Activated T-helper 1 cell treated with anti-CD3 and anti-CD28 coated beads, Interleukin-12 subunit alpha, Interleukin-12 subunit beta, Interleukin-2, Interleukin-4 antibody, amounts not matched to agents 30 ng/mL and 10 ng/mL and 1 ng/mL, durations not matched to agents 14 hours and 24 hours and 36 hours (primary cell): ENCODE results near the gene NLN. TPM values are rescaled to one million over a fixed set of nuclear protein-coding genes. Genes with fewer than 3 reads are reported as not detected.
"Not testable (repeated sequence)": the region's sequence is repeated elsewhere in the genome, so short reads cannot be mapped to it uniquely, and the experiment has no call there.

Experiments used
- DNase-seq: peaks from one replicate; pipeline ENCODE4 v3.0.0; 2021; ENCODE audit warnings: low spot score
- H3K27ac Mint-ChIP-seq: one replicate; pipeline ENCODE4 v1.8.0; 2021; ENCODE audit warnings: mild to moderate bottlenecking, mixed read lengths
- H3K27me3 Mint-ChIP-seq: one replicate; pipeline ENCODE4 v1.8.0; 2022; ENCODE audit warnings: mild to moderate bottlenecking, moderate library complexity, mixed read lengths; ENCODE audit not compliant: insufficient read depth
- H3K36me3 Mint-ChIP-seq: one replicate; pipeline ENCODE4 v1.8.0; 2021; ENCODE audit warnings: low read depth, mixed read lengths
- H3K4me1 Mint-ChIP-seq: one replicate; pipeline ENCODE4 v1.8.0; 2021; ENCODE audit warnings: low read depth, mixed read lengths
- H3K4me3 Mint-ChIP-seq: one replicate; pipeline ENCODE4 v1.8.0; 2021; ENCODE audit warnings: mild to moderate bottlenecking, moderate library complexity, mixed read lengths
- H3K9me3 Mint-ChIP-seq: one replicate; pipeline ENCODE4 v1.8.0; 2021; ENCODE audit warnings: mixed read lengths
- intact Hi-C: fragments of 100-400 bp; cut with micrococcal nuclease; formaldehyde crosslinking; loops from one replicate; pipeline ENCODE4 v1.15.1; 2024
- total RNA-seq: library from RNA; stranded (reverse); gene quantifications from 2 replicates; pipeline ENCODE4 v1.2.3, GENCODE V29; 2022

NLN gene
- total RNA-seq, 1 donor from 2014 or later, result 24.4 TPM

DNA sequence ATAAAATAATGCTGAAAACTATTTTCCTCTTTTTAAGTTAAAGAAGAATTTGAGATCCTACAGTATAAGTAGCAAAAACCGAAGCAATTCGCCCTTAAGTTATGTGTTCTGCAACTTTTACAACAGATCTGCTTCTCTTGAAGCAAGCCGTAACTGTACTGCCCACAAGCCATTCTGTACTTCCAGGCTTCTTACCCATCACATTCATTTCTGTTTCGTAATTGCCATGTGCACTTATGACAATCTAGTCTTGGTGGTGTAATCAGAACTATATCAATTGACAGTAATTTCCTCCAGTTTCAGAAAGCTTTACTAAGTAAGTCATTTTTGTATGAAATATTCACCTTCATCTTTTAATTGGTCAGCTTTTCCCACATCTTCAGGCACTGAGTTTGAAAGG is 13.9 kb upstream of the NLN start:
- no peak for DNase-seq
- H3K36me3 Mint-ChIP-seq, result peaks cover 22% of the 10 kb centered on the region
- H3K4me3 Mint-ChIP-seq, result no peak overlapping the region
- peaks cover 8% of the 10 kb centered on the region for H3K4me1 Mint-ChIP-seq
- H3K27me3 Mint-ChIP-seq, result no peaks in the 10 kb centered on the region
- no peaks in the 10 kb centered on the region for H3K9me3 Mint-ChIP-seq
- no peak overlapping the region for H3K27ac Mint-ChIP-seq
- intact Hi-C loops, result no loop called here

DNA sequence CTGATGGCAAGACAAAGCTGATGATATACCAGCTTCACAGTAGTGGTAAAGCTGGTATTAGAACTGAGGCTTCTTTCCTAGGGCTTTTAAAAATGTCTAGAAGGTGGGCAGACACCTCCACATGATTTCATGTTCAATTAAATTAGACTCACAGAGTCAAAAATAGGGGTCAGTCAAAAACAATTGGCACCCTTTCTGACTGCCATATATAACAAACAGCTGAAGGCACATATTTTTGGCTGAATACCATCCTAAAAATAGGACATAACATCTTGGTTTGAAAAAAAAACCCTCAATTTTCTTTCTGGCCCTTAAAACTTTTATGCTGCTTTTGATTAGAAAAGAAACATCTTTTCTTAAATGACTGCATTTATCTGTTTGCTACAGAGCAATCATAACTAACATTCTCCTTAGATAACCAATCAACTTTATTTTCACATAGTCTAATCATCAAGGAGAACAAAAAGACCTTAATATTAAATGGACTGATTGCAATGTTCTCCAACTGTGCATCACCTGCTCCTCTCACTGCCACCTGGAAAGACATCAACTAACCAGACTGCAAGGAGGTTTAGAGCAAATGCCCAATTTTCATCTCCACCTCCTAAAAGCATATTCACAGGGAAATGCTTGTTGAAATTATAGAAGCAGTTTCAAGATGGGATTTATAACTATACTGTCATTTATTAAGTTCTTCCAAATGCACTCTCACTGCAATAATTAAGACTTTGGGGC is 3.3 kb upstream of the NLN start:
- no peak overlapping the region for H3K27ac Mint-ChIP-seq
- H3K27me3 Mint-ChIP-seq, result no peaks in the 10 kb centered on the region
- H3K9me3 Mint-ChIP-seq, result no peaks in the 10 kb centered on the region
- no peak overlapping the region for H3K4me3 Mint-ChIP-seq
- intact Hi-C loops, result no loop called here
- no peak for DNase-seq
- peaks cover 29% of the 10 kb centered on the region for H3K4me1 Mint-ChIP-seq
- peaks cover 15% of the 10 kb centered on the region for H3K36me3 Mint-ChIP-seq

DNA sequence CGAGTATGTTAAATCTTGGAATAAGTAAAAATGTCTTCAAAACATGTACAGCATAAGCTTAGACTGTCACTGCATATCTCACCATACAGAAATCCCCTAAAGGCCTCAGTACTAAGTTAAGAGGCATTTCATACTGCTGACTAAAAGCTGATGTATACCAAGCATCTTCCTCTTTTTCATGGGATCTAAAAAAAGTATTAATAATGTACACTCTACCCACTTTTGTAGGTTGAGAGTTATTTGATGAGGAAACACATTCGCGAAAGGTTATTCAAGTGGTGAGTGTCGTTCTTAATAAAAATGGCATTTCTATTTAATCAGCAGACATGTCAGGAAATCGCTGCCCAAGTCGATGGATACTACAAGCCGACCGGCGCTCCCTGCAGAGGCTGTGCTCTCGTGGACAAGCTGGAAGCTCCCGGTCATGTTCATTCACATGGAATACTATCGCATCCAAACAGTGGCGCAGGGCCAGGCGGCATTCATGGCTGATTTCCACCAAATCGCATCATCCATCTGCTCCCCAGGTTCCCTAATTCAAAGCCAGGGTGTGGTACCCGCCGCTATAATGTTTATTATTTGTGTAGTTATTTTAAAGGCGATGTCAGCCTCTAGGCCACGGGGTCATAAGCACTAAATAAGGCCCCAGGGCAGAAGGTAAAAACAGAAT is 820 bp upstream of the NLN start:
- peak; percentile 5 for DNase-seq
- Mint-ChIP-seq H3K4me3 (peak overlapping the region; percentile 92), H3K4me1 (peaks cover 34% of the 10 kb centered on the region), H3K36me3 (peaks cover 9% of the 10 kb centered on the region), H3K9me3 (no peaks in the 10 kb centered on the region), H3K27ac (peak overlapping the region; percentile 92), H3K27me3 (no peaks in the 10 kb centered on the region)
- intact Hi-C loops, result loop anchor here (2.0 to 10.0 kb wide), 4 partner anchors 56 to 1104 kb away; no protein-coding TSS in a partner anchor

DNA sequence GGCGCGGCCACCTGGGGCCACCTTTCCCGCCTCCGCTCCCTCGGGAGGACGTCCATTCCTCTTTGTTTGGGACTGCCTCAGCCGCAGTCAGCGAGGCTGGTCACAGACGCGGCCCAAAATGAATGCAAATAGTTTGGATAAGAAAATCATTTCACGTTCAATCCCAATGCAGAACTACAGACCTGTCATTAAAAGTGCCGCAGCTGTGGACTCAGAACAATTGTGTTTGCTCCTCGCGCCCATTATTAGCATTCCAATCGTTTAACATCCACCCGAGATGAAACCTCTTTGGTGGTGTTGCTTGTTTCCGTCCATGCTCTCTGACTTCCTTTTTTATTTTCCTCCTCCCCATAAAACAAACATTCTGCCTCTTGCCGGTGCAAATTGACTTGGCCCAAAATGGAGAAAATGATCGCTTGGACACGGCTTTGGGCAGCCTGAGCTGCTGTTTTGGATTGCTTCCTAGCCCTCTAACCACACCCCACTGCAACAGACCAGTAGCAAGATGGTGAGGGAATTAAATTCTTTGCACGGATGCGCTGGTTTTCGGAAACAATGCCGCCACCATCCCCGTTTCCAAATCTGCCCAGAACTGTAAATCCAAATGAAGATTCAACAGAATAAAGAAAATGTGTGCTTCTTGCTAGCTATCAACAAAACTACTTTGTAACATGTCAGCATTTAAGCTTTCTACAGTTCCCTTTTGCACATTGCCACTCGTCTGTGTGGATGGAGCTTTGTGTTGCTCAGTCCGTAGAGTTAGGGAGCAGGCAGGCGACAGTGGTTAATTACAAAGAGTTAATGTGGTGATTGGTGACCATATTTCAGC is 784 bp downstream of the NLN start:
- DNase-seq, result no peak
- H3K9me3 Mint-ChIP-seq, result no peaks in the 10 kb centered on the region
- H3K36me3 Mint-ChIP-seq, result peaks cover 9% of the 10 kb centered on the region
- H3K4me1 Mint-ChIP-seq, result peaks cover 34% of the 10 kb centered on the region
- H3K4me3 Mint-ChIP-seq, result peak overlapping the region; percentile 95
- intact Hi-C loops, result loop anchor here (1.0 to 10.0 kb wide), 8 partner anchors 55 to 1102 kb away; partner anchors contain the start of genes CENPK, PPWD1, SREK1 and TRIM23
- peak overlapping the region; percentile 87 for H3K27ac Mint-ChIP-seq
- H3K27me3 Mint-ChIP-seq, result no peaks in the 10 kb centered on the region

DNA sequence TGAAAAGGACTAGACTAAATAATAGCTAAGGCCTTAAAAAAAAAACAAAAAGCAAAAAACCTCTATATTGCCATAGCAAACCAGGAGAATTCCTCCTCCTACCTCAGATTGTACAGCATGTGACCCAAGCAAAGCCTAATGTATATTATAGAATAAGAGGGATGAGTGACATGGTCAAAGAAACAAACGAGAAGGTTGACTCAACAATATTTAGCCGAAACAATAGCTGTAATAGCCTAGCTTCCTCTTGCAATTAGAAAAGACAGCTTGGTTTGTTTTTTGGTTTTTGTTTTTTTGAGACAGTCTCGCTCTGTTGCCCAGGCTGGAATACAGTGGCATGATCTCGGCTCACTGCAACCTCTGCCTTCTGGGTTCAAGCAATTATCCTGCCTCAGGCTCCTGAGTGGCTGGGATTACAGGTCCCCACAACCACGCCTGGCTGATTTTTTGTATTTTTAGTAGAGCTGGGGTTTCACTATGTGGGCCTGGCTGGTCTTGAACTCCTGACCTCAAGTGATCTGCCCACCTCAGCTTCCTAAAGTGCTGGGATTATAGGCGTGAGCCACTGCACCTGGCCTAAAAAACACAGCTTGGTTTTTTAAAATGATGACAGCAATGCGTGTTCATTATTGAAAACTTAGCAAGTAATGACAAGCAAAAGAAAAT is 5.6 kb downstream of the NLN start:
- Mint-ChIP-seq H3K27me3 (no peaks in the 10 kb centered on the region), H3K36me3 (no peaks in the 10 kb centered on the region), H3K9me3 (no peaks in the 10 kb centered on the region), H3K4me3 (no peak overlapping the region), H3K4me1 (peaks cover 12% of the 10 kb centered on the region), H3K27ac (no peak overlapping the region)
- intact Hi-C loops, result loop anchor here (10.0 kb wide), 1 partner anchor 1097 kb away; no protein-coding TSS in a partner anchor
- DNase-seq, result no peak

DNA sequence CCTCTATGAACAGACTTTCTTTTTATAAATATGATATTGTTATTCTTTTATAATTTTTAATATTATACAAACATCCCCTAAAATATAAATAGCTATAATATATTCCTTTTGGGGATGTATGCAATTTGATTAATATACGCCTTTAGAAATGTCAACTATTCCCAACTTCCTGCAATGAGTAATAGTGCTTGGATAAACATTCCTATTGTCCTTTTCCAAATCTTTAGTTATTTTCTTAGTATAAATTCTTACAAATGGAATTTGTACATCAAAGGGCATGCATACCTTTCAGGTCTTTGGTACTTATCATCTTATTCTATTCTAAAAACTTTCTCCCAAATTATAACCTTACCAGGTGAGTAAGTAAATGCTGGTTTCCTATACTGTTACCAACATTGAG is 6.2 kb downstream of the NLN start:
- Mint-ChIP-seq H3K9me3 (no peaks in the 10 kb centered on the region), H3K4me3 (no peak overlapping the region), H3K27ac (no peak overlapping the region), H3K36me3 (no peaks in the 10 kb centered on the region), H3K4me1 (peaks cover 7% of the 10 kb centered on the region), H3K27me3 (no peaks in the 10 kb centered on the region)
- intact Hi-C loops, result loop anchor here (10.0 kb wide), 1 partner anchor 1097 kb away; no protein-coding TSS in a partner anchor
- no peak for DNase-seq

DNA sequence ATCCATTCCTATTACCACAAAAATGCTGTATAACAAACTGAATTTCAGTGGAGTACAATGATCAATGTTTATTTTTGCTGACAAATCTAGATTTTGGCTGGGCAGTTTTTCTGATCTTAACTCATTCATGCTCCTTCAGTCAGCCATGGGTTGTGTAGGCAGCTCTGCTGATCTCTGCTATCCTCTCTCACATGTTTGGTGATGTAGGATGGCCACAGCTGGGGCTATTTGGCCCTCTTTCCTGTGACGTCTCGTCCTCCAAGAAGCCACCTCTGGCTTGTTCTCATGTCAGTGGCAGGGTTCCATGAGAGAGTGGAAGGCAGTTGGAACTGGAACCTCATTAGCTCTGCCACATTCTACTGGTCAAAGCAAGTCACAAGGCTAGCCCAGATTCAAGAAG is 8.9 kb downstream of the NLN start:
- H3K36me3 Mint-ChIP-seq, result no peaks in the 10 kb centered on the region
- no peak overlapping the region for H3K27ac Mint-ChIP-seq
- no peaks in the 10 kb centered on the region for H3K27me3 Mint-ChIP-seq
- H3K4me1 Mint-ChIP-seq, result no peaks in the 10 kb centered on the region
- no peak overlapping the region for H3K4me3 Mint-ChIP-seq
- no peak for DNase-seq
- no peaks in the 10 kb centered on the region for H3K9me3 Mint-ChIP-seq
- intact Hi-C loops, result no loop called here

DNA sequence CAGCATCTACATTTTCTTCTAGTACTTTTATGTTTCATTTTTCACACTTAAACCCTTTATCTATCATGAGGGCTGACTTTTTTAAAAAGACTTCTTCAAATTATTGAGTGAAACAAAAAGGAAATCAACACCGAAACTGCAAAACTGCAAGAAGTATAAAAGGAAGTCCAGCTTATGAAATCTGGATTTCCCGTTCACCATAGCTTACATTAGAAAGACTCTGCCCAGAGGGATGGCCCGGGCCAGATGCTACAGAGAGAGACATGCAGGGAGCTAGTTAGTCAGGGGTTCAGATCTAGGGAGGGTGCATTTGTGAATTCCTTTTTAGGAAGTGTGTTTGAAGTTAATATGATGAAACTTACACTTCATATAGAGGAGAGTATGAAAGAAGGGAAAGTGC is 10.0 kb downstream of the NLN start:
- DNase-seq, H3K27ac Mint-ChIP-seq, H3K4me1 Mint-ChIP-seq, H3K27me3 Mint-ChIP-seq, H3K36me3 Mint-ChIP-seq, H3K9me3 Mint-ChIP-seq, H3K4me3 Mint-ChIP-seq, intact Hi-C loops: not testable (repeated sequence)

DNA sequence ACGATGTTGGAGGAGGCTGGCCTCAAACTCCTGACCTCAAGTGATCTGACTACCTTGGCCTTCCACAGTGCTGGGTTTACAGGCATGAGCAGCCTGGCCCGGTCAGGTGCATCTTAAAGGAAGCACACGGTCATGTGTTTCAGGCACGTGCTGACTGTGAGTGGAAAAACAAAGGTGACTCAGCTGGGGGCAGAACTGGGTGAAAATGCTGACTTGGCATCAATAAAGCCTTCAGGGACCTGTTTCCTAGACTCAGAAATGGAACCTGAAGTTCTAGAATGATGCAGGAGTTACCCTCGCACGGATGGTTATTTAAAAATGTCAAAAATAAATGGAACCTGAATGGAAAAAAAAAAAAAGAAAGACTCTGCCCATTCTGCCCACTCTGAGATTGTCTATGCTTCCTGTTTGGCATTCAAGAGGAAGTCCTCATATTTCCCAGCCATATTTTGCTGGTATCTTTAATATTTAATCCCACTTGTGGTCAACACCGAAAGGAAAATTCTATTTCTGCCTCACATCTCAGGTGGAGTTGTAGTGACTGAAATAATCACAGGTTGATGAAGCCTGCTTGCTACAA is 12.3 kb downstream of the NLN start:
- H3K27me3 Mint-ChIP-seq, intact Hi-C loops, H3K27ac Mint-ChIP-seq, DNase-seq, H3K4me3 Mint-ChIP-seq, H3K4me1 Mint-ChIP-seq, H3K9me3 Mint-ChIP-seq, H3K36me3 Mint-ChIP-seq: not testable (repeated sequence)

DNA sequence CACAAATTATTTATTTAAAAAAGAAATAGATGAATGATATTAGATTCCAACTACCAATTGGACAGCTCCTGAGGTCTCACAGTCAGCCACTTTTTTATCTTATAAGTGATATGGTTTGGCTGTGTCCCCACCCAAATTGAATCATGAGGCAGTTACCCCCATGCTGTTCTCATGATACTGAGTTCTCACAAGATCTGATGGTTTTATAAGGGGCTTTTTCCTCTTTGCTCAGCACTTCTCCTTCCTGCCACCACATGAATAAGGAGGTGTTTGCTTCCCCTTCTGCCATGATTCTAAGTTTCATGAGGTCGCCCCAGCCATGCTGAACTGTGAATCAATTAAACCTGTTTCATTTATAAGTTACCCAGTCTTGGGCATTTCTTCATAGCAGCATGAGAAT is 12.9 kb downstream of the NLN start:
- peaks cover 4% of the 10 kb centered on the region for H3K4me1 Mint-ChIP-seq
- no peak overlapping the region for H3K27ac Mint-ChIP-seq
- no peak overlapping the region for H3K4me3 Mint-ChIP-seq
- intact Hi-C loops, result no loop called here
- peaks cover 6% of the 10 kb centered on the region for H3K9me3 Mint-ChIP-seq
- no peak for DNase-seq
- H3K27me3 Mint-ChIP-seq, result no peaks in the 10 kb centered on the region
- no peaks in the 10 kb centered on the region for H3K36me3 Mint-ChIP-seq

DNA sequence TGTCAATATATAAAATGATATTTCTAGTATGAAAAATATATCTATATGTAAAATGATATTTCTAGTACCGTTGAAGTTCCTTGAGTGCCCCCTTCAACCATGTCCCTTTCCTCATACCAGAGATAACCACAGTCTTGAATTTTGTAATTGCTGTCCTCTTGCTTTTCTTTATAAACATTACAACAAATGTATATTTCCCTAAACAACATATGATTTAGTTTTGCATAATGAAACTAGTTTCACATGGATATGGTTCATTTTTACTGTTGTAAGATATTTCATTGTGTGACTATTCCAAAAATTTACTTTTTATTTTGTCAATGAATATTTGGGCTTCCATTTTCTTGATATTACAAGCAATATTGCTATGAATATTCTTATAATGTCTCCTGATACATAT is 14.0 kb downstream of the NLN start:
- no peaks in the 10 kb centered on the region for H3K36me3 Mint-ChIP-seq
- peaks cover 6% of the 10 kb centered on the region for H3K9me3 Mint-ChIP-seq
- H3K4me3 Mint-ChIP-seq, result no peak overlapping the region
- no peak overlapping the region for H3K27ac Mint-ChIP-seq
- peaks cover 9% of the 10 kb centered on the region for H3K4me1 Mint-ChIP-seq
- H3K27me3 Mint-ChIP-seq, result no peaks in the 10 kb centered on the region
- intact Hi-C loops, result no loop called here
- no peak for DNase-seq

DNA sequence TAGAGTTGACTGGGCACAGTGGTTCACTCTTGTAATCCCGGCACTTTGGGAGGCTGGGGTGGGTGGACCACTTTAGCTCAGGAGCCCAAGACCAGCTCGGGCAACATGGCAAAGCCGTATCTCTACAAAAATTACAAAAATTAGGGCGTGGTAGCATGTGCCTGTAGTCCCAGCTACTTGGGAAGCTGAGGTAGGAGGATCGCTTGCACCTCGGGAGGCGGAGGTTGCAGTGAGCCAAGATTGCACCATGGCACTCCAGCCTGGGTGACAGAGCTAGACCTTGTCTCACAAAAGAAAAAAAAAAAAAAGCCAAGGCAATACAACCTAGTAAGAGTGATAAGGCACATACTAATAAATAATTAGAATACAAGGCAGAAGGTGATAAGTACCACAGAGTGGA is 15.8 kb downstream of the NLN start:
- Mint-ChIP-seq H3K4me1 (peaks cover 14% of the 10 kb centered on the region), H3K4me3 (no peak overlapping the region), H3K27ac (no peak overlapping the region), H3K36me3 (no peaks in the 10 kb centered on the region), H3K9me3 (peaks cover 6% of the 10 kb centered on the region), H3K27me3 (peaks cover 1% of the 10 kb centered on the region)
- intact Hi-C loops, result no loop called here
- DNase-seq, result no peak
